Endothelial cell of umbilical vein (primary cell): ENCODE measurements around the gene RAB3C. TPM values are rescaled to one million over a fixed set of nuclear protein-coding genes. Genes with fewer than 3 reads are reported as not detected.

Experiments used
- BruUV-seq: library from RNA; stranded (reverse); fragments of 400-500 nt; replicated peaks from 2 replicates; lab custom pipeline; 2021; lab: Mats Ljungman, UMichigan
- CTCF ChIA-PET: fragments of 300-600, 350-600 bp; sonication (Branson Sonifier 250); formaldehyde crosslinking; loops from one replicate; lab custom pipeline; 2021; ENCODE audit warnings: antibody characterized with exemption, inconsistent platforms; lab: Charles Lee
- POLR2A ChIA-PET: fragments of 300-600, 350-600 bp; sonication (Branson Sonifier 250); formaldehyde crosslinking; loops from one replicate; lab custom pipeline; 2021; ENCODE audit warnings: antibody characterized with exemption, inconsistent platforms; lab: Charles Lee
- DNase-seq: peaks from one replicate; pipeline ENCODE4 v3.0.0-alpha.2; 2011; ENCODE audit warnings: low read depth, low spot score
- FAIRE-seq: peaks from 2 replicates; lab custom pipeline; 2011; peaks lifted over from hg19 to GRCh38; lab: Jason Lieb, UNC
- H2AFZ ChIP-seq: 2 replicates; pipeline ENCODE4 v1.6.0; 2012; ENCODE audit warnings: low read depth, low read length, control low read depth, inconsistent platforms
- H3K27ac ChIP-seq: 2 replicates; pipeline ENCODE4 v1.5.1; 2011; ENCODE audit warnings: low read depth, mild to moderate bottlenecking, control low read depth, low read length, moderate library complexity; ENCODE audit not compliant: insufficient read depth
- H3K27me3 ChIP-seq, 2 experiments: 2 replicates each; pipeline versions ENCODE4 v1.6.0 to v1.6.1; 2011; ENCODE audit warnings: low read length in 2 of 2, mixed read lengths in 1 of 2; ENCODE audit not compliant: control insufficient read depth in 2 of 2, insufficient read depth in 2 of 2
- H3K36me3 ChIP-seq, 2 experiments: 2 replicates in 1 of 2; 3 replicates in 1 of 2; pipeline ENCODE4 v1.5.1; 2011; ENCODE audit warnings: low read length in 2 of 2, mild to moderate bottlenecking in 1 of 2, moderate library complexity in 1 of 2; ENCODE audit not compliant: control insufficient read depth in 2 of 2, insufficient read depth in 2 of 2; ENCODE audit errors: extremely low read depth in 1 of 2
- H3K4me1 ChIP-seq: 3 replicates; pipeline ENCODE4 v1.5.1; 2011; ENCODE audit warnings: mild to moderate bottlenecking, low read length; ENCODE audit not compliant: control insufficient read depth, insufficient read depth; ENCODE audit errors: extremely low read depth
- H3K4me2 ChIP-seq: 2 replicates; pipeline ENCODE4 v1.6.1; 2011; ENCODE audit warnings: low read length, control low read depth, mixed read lengths; ENCODE audit not compliant: insufficient read depth
- H3K4me3 ChIP-seq, 3 experiments: fragments of 200-600 bp in 1 of 3; sonication (generic), shearing (Covaris generic) in 1 of 3; replicated peaks in 1 of 3; 2 replicates each; pipeline ENCODE4 v1.5.1; 2011 to 2016; ENCODE audit warnings: control low read depth in 3 of 3, low read length in 3 of 3, mild to moderate bottlenecking in 2 of 3, inconsistent platforms in 1 of 3, low read depth in 1 of 3, moderate library complexity in 1 of 3; ENCODE audit not compliant: insufficient read depth in 1 of 3
- H3K79me2 ChIP-seq: 2 replicates; pipeline ENCODE4 v1.6.0; 2012; ENCODE audit warnings: low read length, inconsistent platforms; ENCODE audit not compliant: control insufficient read depth, insufficient read depth
- H3K9ac ChIP-seq: replicated peaks from 2 replicates; pipeline ENCODE3; 2011; ENCODE audit warnings: low read length, control low read depth; ENCODE audit not compliant: insufficient read depth; ENCODE audit errors: extremely low read depth
- H3K9me1 ChIP-seq: replicated peaks from 3 replicates; pipeline ENCODE4 v1.6.0; 2011; ENCODE audit warnings: mild to moderate bottlenecking, low read length; ENCODE audit not compliant: control insufficient read depth, insufficient read depth; ENCODE audit errors: extremely low read depth
- H3K9me3 ChIP-seq: replicated peaks from 2 replicates; pipeline ENCODE4 v1.5.1; 2012; ENCODE audit warnings: low read length, inconsistent platforms; ENCODE audit not compliant: control insufficient read depth, insufficient read depth
- H4K20me1 ChIP-seq: replicated peaks from 2 replicates; pipeline ENCODE3; 2011; ENCODE audit warnings: mild to moderate bottlenecking, low read length; ENCODE audit not compliant: control insufficient read depth, insufficient read depth; ENCODE audit errors: extremely low read depth
- CTCF ChIP-seq, 2 donors: IDR thresholded peaks; 1 replicate in 1 of 2; 2 replicates in 1 of 2; pipeline ENCODE4 v1.5.1; 2011; ENCODE audit warnings: low read length in 2 of 2, mild to moderate bottlenecking in 2 of 2, moderate library complexity in 2 of 2, control low read depth in 1 of 2, inconsistent platforms in 1 of 2, low read depth in 1 of 2; ENCODE audit not compliant: insufficient read depth in 1 of 2; ENCODE audit errors: extremely low read depth in 1 of 2
- EZH2 ChIP-seq: IDR thresholded peaks from 2 replicates; pipeline ENCODE4 v1.6.1; 2012; ENCODE audit warnings: borderline replicate concordance, low read depth, mild to moderate bottlenecking, moderate library complexity, low read length, inconsistent platforms; ENCODE audit not compliant: severe bottlenecking
- FOS ChIP-seq: IDR thresholded peaks from 2 replicates; pipeline ENCODE4 v1.6.1; 2011; ENCODE audit warnings: mild to moderate bottlenecking, low read length, moderate library complexity, borderline replicate concordance; ENCODE audit not compliant: insufficient read depth
- GATA2 ChIP-seq: IDR thresholded peaks from 2 replicates; pipeline ENCODE4 v1.7.0; 2011; ENCODE audit warnings: low read depth, mild to moderate bottlenecking, moderate library complexity, mixed read lengths, low read length; ENCODE audit not compliant: insufficient read length, insufficient read depth
- JUN ChIP-seq: IDR thresholded peaks from 2 replicates; pipeline ENCODE4 v1.6.1; 2011; ENCODE audit warnings: borderline replicate concordance, low read depth; ENCODE audit not compliant: insufficient read length, insufficient read depth
- MAX ChIP-seq: IDR thresholded peaks from 2 replicates; pipeline ENCODE4 v1.6.1; 2011; ENCODE audit not compliant: insufficient read depth, insufficient read length
- MYC ChIP-seq: IDR thresholded peaks from one replicate; pipeline ENCODE4 v1.6.1; 2011; ENCODE audit warnings: mild to moderate bottlenecking, low read depth, low read length
- POLR2A ChIP-seq: IDR thresholded peaks from 2 replicates; pipeline ENCODE4 v1.6.1; 2012; ENCODE audit warnings: low read depth, mild to moderate bottlenecking, control low read depth, low read length
- POLR2AphosphoS5 ChIP-seq: IDR thresholded peaks from 2 replicates; pipeline ENCODE4 v1.6.1; 2012; ENCODE audit warnings: low read depth, mild to moderate bottlenecking, control low read depth, low read length, moderate library complexity; ENCODE audit not compliant: insufficient read depth
- dilution Hi-C: fragments of 300-500 bp; cut with MboI; formaldehyde crosslinking; loops from one replicate; pipeline ENCODE4 v1.15.0; 2019; ENCODE audit warnings: low sequenced_read_pairs; ENCODE audit not compliant: extremely low pct_ligation_motif_present
- intact Hi-C: fragments of 100-400 bp; cut with micrococcal nuclease; formaldehyde crosslinking; loops from one replicate; pipeline ENCODE4 v1.10.0; 2022
- polyA plus RNA-seq, 4 experiments: library from polyadenylated mRNA; depleted of rRNA in 3 of 4; stranded (reverse) in 3 of 4; unstranded in 1 of 4; fragments of >200 nt; gene quantifications; 2 replicates each; pipeline versions ENCODE4 v1.2.1 to v1.2.3, GENCODE V29; 2011 to 2012; ENCODE audit warnings: missing spikeins in 1 of 4
- total RNA-seq: library from RNA; stranded (reverse); gene quantifications from 2 replicates; pipeline ENCODE4 v1.2.3, GENCODE V29; 2021

The RAB3C gene
- total and polyA plus RNA-seq, 2 donors (not counting 3 experiments of a cell fraction or from before 2014, with no cell fraction given) = 0.04 to 0.66 TPM

- no peaks in the 10 kb centered on the region for H3K9me3 ChIP-seq
- TF ChIP-seq CTCF (IDR thresholded peaks at IDR 0.05; ENCODE audit: extremely low read depth in 1 of 2, insufficient read depth in 1 of 2, low read depth in 1 of 2, low read length in 2 of 2) (no peak), POLR2A (no peak), FOS (no peak), EZH2 (no peak), MAX (no peak), MYC (no peak), POLR2AphosphoS5 (no peak), GATA2 (no peak), JUN (no peak)
- POLR2A ChIA-PET = no interaction called here
- no peaks in the 10 kb centered on the region for H3K36me3 ChIP-seq
- FAIRE-seq (no peak), DNase-seq (no peak)
- no peak overlapping the region for H3K4me2 ChIP-seq
- H3K4me3 ChIP-seq = no peak overlapping the region
- BruUV-seq = no TSS peak
- H3K79me2 ChIP-seq = no peaks in the 10 kb centered on the region
- H3K27ac ChIP-seq = no peak overlapping the region
- dilution Hi-C loops (no loop called here), intact Hi-C loops (no loop called here)
- CTCF ChIA-PET = no interaction called here
- no peak overlapping the region for H2AFZ ChIP-seq
- H3K27me3 ChIP-seq = no peaks in the 10 kb centered on the region
- no peak overlapping the region for H3K9ac ChIP-seq
- H3K4me1 ChIP-seq = no peaks in the 10 kb centered on the region
- no peaks in the 10 kb centered on the region for H3K9me1 ChIP-seq
- no peaks in the 10 kb centered on the region for H4K20me1 ChIP-seq
These were observed 129.1 kb downstream of the RAB3C start for GRCh38 chr5:58711965-58712364.
